HUES48 (cell line): ENCODE measurements around the gene ANO10.

Experiments
- H3K27ac ChIP-seq: one replicate; pipeline ENCODE4 v1.7.0; 2013; ENCODE audit warnings: low read depth, low read length, inconsistent platforms
- H3K27me3 ChIP-seq: 2 replicates; pipeline ENCODE4 v1.6.1; 2013; ENCODE audit warnings: mild to moderate bottlenecking, low read length; ENCODE audit not compliant: control insufficient read depth, insufficient read depth
- H3K36me3 ChIP-seq: 2 replicates; pipeline ENCODE4 v1.6.1; 2013; ENCODE audit warnings: low read length; ENCODE audit not compliant: control insufficient read depth, insufficient read depth
- H3K4me1 ChIP-seq: 2 replicates; pipeline ENCODE4 v1.6.1; 2013; ENCODE audit warnings: mild to moderate bottlenecking, low read length; ENCODE audit not compliant: control insufficient read depth, insufficient read depth
- H3K4me3 ChIP-seq: 2 replicates; pipeline ENCODE4 v1.5.1; 2013; ENCODE audit warnings: mild to moderate bottlenecking, low read depth, low read length
- H3K9ac ChIP-seq: 2 replicates; pipeline ENCODE4 v1.6.1; 2013; ENCODE audit warnings: mild to moderate bottlenecking, low read depth, low read length, moderate library complexity
- H3K9me3 ChIP-seq: 2 replicates; pipeline ENCODE4 v1.6.1; 2013; ENCODE audit warnings: low read length; ENCODE audit not compliant: control insufficient read depth, insufficient read depth

The ANO10 gene

DNA sequence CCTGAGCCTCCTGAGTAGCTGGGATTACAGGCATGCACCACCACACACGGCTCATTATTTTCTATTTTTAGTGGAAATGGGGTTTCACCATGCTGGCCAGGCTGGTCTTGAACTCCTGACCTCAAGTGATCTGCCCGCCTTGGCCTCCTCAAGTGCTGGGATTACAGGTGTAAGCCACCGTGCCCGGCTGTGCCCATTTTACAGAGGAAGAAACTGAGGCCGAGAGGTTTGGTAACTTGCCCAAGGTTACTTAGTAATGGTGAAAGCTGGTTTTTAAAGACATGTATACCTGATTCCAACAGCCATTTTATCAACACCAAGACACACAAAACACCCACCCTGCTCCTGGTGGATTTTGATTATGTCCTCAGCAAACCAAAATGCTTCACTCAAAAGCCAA, 206.7 kb downstream of the ANO10 start:
- Histone ChIP-seq H3K36me3 (no peaks in the 10 kb centered on the region), H3K27me3 (no peaks in the 10 kb centered on the region), H3K9ac (no peak overlapping the region), H3K27ac (no peak overlapping the region), H3K4me3 (no peak overlapping the region), H3K9me3 (no peaks in the 10 kb centered on the region), H3K4me1 (no peaks in the 10 kb centered on the region; the same call in 1 of the 2 replicates)

DNA sequence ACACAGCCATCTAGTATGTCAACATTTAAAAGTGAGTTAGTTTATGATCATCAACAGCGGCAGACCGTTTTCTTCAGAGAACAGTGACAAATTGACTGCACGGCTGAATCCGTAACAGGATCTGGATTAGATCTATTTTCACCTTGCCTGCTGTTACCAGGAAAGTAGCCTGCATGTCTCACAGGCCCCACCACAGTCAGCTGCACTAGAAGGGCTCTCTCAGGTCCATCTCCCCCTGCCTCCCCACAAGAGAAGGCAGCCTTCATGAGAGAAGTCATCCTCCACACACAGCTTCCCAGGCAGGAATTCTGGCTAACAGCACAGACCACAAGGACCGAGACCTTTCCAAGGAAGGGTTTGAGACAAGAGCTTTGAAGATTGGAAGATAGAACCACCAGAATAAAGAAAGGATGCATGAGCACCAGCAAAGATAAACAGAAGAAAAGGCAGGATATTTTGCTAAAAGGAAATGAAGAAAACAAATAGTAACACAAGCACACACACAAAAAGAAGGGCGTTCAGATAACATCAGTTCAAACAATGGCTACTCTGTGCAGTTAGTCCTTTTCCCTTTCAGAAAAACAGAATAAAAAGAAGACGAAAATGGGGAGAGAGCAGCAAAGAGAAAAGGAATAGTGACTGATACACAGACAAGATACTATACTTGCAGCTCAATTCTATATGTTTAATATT, 208.0 kb downstream of the ANO10 start:
- H3K27me3 ChIP-seq: no peaks in the 10 kb centered on the region
- no peak overlapping the region for H3K27ac ChIP-seq
- H3K4me3 ChIP-seq: no peak overlapping the region

DNA sequence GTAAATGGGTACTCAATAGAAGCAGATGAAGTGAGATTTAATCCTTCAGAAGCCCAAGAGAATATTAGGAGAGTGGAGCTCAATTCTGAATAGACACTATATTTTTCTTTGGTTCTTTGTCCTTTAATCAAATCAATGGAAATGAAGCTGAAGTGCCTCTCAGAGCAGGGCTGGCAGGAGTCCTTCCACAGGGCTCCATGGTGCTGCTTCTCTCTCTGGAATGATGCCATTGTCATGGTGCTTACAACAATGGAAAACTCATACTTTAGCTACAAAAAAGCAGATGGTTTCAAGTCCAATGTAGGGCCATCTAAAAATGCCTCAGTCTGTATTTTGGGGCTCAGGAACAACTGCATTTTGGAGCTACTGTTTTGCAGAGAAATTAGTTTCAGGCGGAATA, 210.4 kb downstream of the ANO10 start:
- Histone ChIP-seq H3K9ac (no peak overlapping the region), H3K4me3 (no peak overlapping the region), H3K27ac (peak overlapping the region; percentile 24), H3K36me3 (no peaks in the 10 kb centered on the region), H3K9me3 (no peaks in the 10 kb centered on the region), H3K4me1 (no peaks in the 10 kb centered on the region), H3K27me3 (no peaks in the 10 kb centered on the region)

More for the DNA sequence above, 208.0 kb downstream of the ANO10 start:
- Histone ChIP-seq H3K9ac (no peak overlapping the region), H3K9me3 (no peaks in the 10 kb centered on the region), H3K4me1 (no peaks in the 10 kb centered on the region), H3K36me3 (no peaks in the 10 kb centered on the region)

DNA sequence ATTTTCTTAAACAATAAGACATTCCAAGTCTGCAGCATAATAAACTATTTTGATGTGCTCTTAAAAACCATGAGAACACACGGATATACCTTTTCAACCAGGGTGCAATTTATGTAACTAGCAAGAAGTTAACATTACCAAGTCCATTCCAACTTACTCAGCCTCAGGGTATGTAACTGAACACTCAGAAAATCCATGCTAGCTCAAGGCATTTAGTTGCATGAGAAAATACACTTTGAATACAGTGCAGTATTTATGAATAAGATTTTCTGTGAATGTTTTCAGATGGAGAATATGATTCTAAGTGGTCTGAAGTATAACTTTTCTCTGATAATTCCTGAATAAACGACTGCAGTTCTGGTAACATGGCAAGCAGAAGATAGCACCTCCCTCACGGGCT, 211.2 kb downstream of the ANO10 start:
- H3K9ac ChIP-seq: no peak overlapping the region
- H3K4me3 ChIP-seq: no peak overlapping the region
- H3K9me3 ChIP-seq: no peaks in the 10 kb centered on the region

DNA sequence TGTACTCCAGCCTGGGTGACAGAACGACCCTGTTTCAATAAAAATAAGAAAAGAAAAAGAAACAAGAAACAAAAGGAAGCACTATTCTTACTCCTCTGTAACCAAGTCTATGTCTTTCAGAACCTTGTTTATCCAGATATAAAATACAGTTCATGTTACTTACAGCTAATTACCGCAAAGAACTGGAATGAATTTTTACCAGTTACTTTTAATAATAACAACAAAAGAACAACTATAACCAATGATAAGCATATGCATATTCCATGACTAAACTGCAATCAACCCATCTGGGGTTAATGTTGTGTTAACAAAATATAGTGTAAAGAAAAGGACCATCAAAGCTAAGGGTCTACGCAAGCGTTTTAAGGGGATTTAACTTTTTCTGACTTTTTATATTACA, 212.3 kb downstream of the ANO10 start:
- Histone ChIP-seq H3K9me3 (no peaks in the 10 kb centered on the region), H3K4me3 (no peak overlapping the region), H3K9ac (no peak overlapping the region)

More for the DNA sequence above, 211.2 kb downstream of the ANO10 start:
- no peak overlapping the region for H3K27ac ChIP-seq
- H3K36me3 ChIP-seq: no peaks in the 10 kb centered on the region
- no peaks in the 10 kb centered on the region for H3K4me1 ChIP-seq
- H3K27me3 ChIP-seq: no peaks in the 10 kb centered on the region

DNA sequence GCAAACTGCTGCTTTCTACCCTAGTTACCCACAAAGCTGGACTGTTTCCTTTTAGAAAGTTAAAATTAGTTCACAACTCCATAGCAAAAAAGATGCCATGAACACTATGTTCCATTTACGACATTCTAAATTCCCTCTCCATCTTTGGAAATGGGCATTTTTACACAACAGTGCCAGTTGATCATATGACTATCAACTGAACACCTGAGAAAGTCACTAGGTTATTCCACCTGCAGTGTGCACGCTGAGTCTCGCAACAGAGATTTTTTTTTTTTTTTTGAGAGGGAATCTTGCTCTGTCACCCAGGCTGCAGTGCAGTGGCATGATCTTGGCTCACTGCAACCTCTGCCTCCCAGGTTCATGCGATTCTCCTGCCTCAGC, 215.2 kb downstream of the ANO10 start:
- no peak overlapping the region for H3K27ac ChIP-seq
- no peaks in the 10 kb centered on the region for H3K9me3 ChIP-seq
- H3K4me3 ChIP-seq: no peak overlapping the region
- no peaks in the 10 kb centered on the region for H3K4me1 ChIP-seq
- no peaks in the 10 kb centered on the region for H3K36me3 ChIP-seq
- no peaks in the 10 kb centered on the region for H3K27me3 ChIP-seq
- no peak overlapping the region for H3K9ac ChIP-seq

More for the DNA sequence above, 212.3 kb downstream of the ANO10 start:
- H3K36me3 ChIP-seq: no peaks in the 10 kb centered on the region
- H3K27ac ChIP-seq: no peak overlapping the region
- no peaks in the 10 kb centered on the region for H3K27me3 ChIP-seq
- no peaks in the 10 kb centered on the region for H3K4me1 ChIP-seq

DNA sequence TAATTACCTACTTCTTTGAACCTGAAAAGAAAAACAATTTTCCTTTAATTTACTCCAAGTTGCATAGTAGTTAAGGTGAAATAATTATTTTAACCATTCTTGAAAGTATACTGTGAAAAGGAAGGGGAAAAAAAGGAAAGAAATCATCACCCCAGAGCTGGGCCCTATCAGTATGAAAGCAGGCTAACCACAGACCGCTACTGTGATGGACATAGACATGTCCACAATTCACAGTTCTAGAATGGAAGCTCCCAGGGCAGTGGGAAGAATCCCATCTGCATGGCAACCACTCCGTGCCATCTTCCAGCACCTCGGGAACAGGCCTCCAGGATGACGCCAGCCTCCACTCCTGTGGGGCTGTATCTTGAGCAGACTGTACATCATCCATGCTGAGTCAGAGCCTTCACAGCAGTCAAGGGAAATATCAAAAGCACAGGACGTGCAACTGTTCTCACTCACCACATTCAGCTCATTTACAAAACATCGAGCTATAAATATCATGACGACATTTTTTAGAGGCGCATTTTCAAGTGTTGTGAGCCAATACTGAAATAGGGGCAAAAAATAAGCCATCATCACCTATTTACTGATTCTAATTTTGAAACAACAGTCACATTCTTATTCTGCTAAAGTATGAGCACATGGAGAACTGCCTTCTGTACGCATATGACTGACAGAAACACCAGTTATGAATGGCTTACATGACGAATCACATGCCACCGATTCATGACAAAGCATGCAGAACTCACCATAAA, 215.7 kb downstream of the ANO10 start:
- no peaks in the 10 kb centered on the region for H3K27me3 ChIP-seq
- H3K4me3 ChIP-seq: no peak overlapping the region
- no peaks in the 10 kb centered on the region for H3K9me3 ChIP-seq
- no peak overlapping the region for H3K9ac ChIP-seq
- H3K4me1 ChIP-seq: no peaks in the 10 kb centered on the region
- no peak overlapping the region for H3K27ac ChIP-seq
- no peaks in the 10 kb centered on the region for H3K36me3 ChIP-seq

DNA sequence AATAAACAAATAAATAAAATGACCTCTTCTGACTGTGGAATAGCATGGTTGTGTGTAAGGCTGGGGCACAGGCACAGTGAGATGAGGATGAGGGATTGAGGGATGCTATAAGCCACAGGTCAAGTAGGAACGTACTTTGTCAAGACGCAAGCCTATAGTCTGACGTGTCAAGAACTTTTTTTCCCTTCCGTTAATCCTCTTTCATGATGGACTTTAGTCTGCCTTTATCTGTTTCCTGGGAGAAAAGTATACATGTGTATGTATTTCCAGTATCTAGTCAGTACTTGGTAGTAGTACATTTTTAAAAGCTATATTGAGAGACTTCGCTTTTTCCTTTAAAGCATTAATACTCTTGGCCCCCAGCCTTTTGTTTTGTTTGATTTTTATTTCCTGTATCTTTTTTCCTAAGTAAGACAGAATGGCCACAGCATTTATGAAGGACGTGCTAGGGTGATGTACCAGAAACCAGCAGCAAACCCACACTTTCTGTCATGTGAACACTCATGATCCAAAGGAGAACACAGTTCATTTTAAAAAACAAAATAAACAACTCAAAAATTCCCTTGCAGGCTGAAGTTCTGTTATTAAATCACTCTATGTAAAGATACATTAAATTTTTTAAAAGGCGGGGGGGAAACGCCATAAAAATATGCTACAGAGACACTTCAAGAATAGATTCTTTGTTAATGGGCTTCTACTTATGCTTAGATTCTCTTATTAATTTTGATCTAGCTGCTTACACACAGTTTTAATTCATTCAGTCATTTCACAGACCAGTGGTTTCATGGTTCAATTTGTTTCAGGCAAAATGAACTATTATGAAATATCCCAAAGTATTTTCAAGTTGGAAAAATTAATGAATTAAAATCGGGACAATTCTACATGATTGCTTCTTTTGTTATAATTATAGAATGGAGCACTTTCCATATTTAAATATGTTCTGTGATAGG, 220.8 kb downstream of the ANO10 start:
- H3K9ac ChIP-seq: no peak overlapping the region
- no peak overlapping the region for H3K4me3 ChIP-seq
- H3K4me1 ChIP-seq: no peaks in the 10 kb centered on the region
- no peaks in the 10 kb centered on the region for H3K36me3 ChIP-seq
- no peaks in the 10 kb centered on the region for H3K27me3 ChIP-seq
- no peak overlapping the region for H3K27ac ChIP-seq
- no peaks in the 10 kb centered on the region for H3K9me3 ChIP-seq

DNA sequence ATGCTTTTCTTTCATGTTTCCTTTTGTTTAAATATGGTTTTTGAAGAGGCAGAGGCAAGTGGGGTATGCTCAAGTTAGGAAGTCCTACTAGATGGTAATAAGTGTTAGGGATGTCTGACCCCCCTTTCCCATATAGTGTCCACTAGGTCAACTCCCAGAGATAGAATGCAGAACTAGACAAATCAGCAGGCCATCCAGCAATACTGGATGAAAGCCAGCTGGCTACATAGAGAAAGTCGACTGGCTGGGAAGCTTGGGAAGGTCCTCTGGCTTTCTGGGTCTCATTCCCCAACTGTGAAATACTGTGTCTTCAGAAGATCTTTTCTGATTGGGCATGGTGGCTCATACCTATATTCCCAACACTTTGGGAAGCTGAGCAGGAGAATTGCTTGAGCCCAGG, 221.6 kb downstream of the ANO10 start:
- H3K27ac ChIP-seq: no peak overlapping the region
- no peak overlapping the region for H3K4me3 ChIP-seq
- no peaks in the 10 kb centered on the region for H3K9me3 ChIP-seq
- no peaks in the 10 kb centered on the region for H3K4me1 ChIP-seq
- H3K36me3 ChIP-seq: no peaks in the 10 kb centered on the region
- no peaks in the 10 kb centered on the region for H3K27me3 ChIP-seq
- no peak overlapping the region for H3K9ac ChIP-seq

DNA sequence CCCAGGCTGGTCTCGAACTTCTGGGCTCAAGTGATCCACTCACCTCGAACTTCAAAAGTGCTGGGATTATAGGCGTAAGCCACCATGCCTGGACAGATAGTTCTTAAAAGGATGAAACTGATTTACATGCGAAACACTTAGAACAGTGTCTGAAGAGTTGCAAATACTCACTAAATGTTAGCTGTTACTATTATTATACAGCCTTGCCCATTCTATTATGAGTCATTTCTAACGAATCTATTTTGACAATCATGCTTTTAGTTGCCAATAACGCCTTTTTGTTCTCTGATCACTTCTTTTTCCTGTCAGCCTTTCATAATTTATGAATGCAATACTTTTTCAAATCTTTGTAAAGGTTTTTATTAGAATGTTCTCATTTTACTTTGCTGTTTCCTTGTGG, 222.8 kb downstream of the ANO10 start:
- no peak overlapping the region for H3K9ac ChIP-seq
- no peaks in the 10 kb centered on the region for H3K4me1 ChIP-seq
- H3K27me3 ChIP-seq: no peaks in the 10 kb centered on the region
- no peak overlapping the region for H3K4me3 ChIP-seq
- H3K36me3 ChIP-seq: no peaks in the 10 kb centered on the region
- no peaks in the 10 kb centered on the region for H3K9me3 ChIP-seq
- H3K27ac ChIP-seq: no peak overlapping the region
